ENCODE measurements around the gene RDH14. TPM values are rescaled to one million over a fixed set of nuclear protein-coding genes. Genes with fewer than 3 reads are reported as not detected.

The RDH14 gene
- polyA plus RNA-seq, 1 donor (not counting 4 experiments of a cell fraction or from before 2014, with no cell fraction given) = 29.6 TPM

DNA sequence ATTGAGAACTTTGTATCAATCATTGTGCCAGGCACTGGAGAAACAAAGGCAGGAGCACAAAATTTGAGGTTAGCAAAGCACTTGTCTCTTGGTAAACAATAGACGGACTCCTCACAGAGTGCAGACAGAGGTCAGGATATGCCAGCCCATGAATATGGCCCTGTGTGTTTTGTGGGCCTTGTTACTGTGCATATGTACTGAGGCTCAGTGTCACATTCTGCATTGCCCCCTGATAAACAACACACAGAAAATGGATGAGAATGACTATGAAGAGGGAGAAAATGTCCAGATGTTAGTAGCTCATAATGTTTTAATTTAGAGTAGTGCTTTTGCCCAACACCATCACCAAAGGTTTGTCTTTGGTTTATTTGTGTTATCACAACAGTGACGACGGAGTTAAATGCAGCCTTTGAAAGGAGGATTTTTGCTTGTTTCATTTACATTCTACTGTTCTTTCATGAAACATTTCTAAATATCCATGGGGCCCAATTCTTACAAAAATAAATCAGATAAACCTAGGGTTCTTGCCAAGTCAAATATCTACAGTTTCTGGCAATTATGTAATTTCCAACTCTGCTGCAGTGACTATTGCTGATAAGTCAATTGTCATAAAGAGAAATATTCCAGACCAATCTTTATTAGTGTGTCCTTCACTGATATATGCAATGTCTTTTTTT lies 43.5 kb upstream of the RDH14 start:
- Histone ChIP-seq H3K79me2 (ENCODE audit: control insufficient read depth, insufficient read depth, low read length) (no peaks in the 10 kb centered on the region), H3K36me3 (ENCODE audit: control insufficient read depth in 2 of 2, extremely low read depth in 1 of 2, insufficient read depth in 2 of 2, low read length in 2 of 2) (no peaks in the 10 kb centered on the region), H3K4me2 (ENCODE audit: control insufficient read depth, extremely low read depth, insufficient read depth, low read depth, low read length) (no peak overlapping the region), H3K4me3 (ENCODE audit: control insufficient read depth in 2 of 3, extremely low read depth in 1 of 3, insufficient read depth in 2 of 3, low read depth in 1 of 3, low read length in 3 of 3) (no peak overlapping the region), H2AFZ (ENCODE audit: control insufficient read depth, low read length) (no peak overlapping the region), H3K27ac (ENCODE audit: control insufficient read depth, insufficient read depth, low read length) (no peak overlapping the region), H4K20me1 (ENCODE audit: control insufficient read depth, extremely low read depth, insufficient read depth, low read length) (no peaks in the 10 kb centered on the region), H3K9me3 (ENCODE audit: control insufficient read depth, low read depth, low read length) (no peaks in the 10 kb centered on the region), H3K9me1 (ENCODE audit: control insufficient read depth, extremely low read depth, insufficient read depth, low read length) (no peaks in the 10 kb centered on the region), H3K4me1 (ENCODE audit: control insufficient read depth, extremely low read depth, insufficient read depth, low read length) (no peaks in the 10 kb centered on the region), H3K9ac (ENCODE audit: control insufficient read depth, extremely low read depth, insufficient read depth, low read length) (no peak overlapping the region), H3K27me3 (ENCODE audit: control insufficient read depth, extremely low read depth, insufficient read depth, low read length) (no peaks in the 10 kb centered on the region)
- no peak for FAIRE-seq
- no peak for DNase-seq (ENCODE audit: low read depth, low spot score)
- no peak for TF ChIP-seq EZH2 (IDR thresholded peaks at IDR 0.05; ENCODE audit: low read length)
- TF ChIP-seq, protein P1, sequence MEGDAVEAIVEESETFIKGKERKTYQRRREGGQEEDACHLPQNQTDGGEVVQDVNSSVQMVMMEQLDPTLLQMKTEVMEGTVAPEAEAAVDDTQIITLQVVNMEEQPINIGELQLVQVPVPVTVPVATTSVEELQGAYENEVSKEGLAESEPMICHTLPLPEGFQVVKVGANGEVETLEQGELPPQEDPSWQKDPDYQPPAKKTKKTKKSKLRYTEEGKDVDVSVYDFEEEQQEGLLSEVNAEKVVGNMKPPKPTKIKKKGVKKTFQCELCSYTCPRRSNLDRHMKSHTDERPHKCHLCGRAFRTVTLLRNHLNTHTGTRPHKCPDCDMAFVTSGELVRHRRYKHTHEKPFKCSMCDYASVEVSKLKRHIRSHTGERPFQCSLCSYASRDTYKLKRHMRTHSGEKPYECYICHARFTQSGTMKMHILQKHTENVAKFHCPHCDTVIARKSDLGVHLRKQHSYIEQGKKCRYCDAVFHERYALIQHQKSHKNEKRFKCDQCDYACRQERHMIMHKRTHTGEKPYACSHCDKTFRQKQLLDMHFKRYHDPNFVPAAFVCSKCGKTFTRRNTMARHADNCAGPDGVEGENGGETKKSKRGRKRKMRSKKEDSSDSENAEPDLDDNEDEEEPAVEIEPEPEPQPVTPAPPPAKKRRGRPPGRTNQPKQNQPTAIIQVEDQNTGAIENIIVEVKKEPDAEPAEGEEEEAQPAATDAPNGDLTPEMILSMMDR (optimal IDR thresholded peaks at IDR 0.05 in 1 of 3, IDR thresholded peaks at IDR 0.05 in 1 of 3, conservative IDR thresholded peaks at IDR 0.05 in 1 of 3; ENCODE audit: extremely low read depth in 1 of 3, insufficient read depth in 2 of 3, low read length in 3 of 3) = no peak
- dilution Hi-C loops (cut with MboI; ENCODE audit: extremely low pct_ligation_motif_present, low sequenced_read_pairs) = no loop called here

GRCh38 chr2:18602298-18602697 lies 41.8 kb upstream of the RDH14 start:
- no peaks in the 10 kb centered on the region for H3K36me3 ChIP-seq (ENCODE audit: control insufficient read depth in 2 of 2, extremely low read depth in 1 of 2, insufficient read depth in 2 of 2, low read length in 2 of 2)
- no peaks in the 10 kb centered on the region for H3K9me1 ChIP-seq (ENCODE audit: control insufficient read depth, extremely low read depth, insufficient read depth, low read length)
- H3K4me1 ChIP-seq (ENCODE audit: control insufficient read depth, extremely low read depth, insufficient read depth, low read length) = no peaks in the 10 kb centered on the region
- no peaks in the 10 kb centered on the region for H4K20me1 ChIP-seq (ENCODE audit: control insufficient read depth, extremely low read depth, insufficient read depth, low read length)
- no peak overlapping the region for H3K4me2 ChIP-seq (ENCODE audit: control insufficient read depth, extremely low read depth, insufficient read depth, low read depth, low read length)
- H3K4me3 ChIP-seq (ENCODE audit: control insufficient read depth in 2 of 3, extremely low read depth in 1 of 3, insufficient read depth in 2 of 3, low read depth in 1 of 3, low read length in 3 of 3) = no peak overlapping the region
- FAIRE-seq (no peak), DNase-seq (ENCODE audit: low read depth, low spot score) (no peak)
- dilution Hi-C loops (cut with MboI; ENCODE audit: extremely low pct_ligation_motif_present, low sequenced_read_pairs) = no loop called here
- H3K27ac ChIP-seq (ENCODE audit: control insufficient read depth, insufficient read depth, low read length) = no peak overlapping the region
- TF ChIP-seq EZH2 (IDR thresholded peaks at IDR 0.05; ENCODE audit: low read length) = no peak
- TF ChIP-seq, protein P1 (optimal IDR thresholded peaks at IDR 0.05 in 1 of 3, IDR thresholded peaks at IDR 0.05 in 1 of 3, conservative IDR thresholded peaks at IDR 0.05 in 1 of 3; ENCODE audit: extremely low read depth in 1 of 3, insufficient read depth in 2 of 3, low read length in 3 of 3) = no peak
- H3K9me3 ChIP-seq (ENCODE audit: control insufficient read depth, low read depth, low read length) = no peaks in the 10 kb centered on the region
- H2AFZ ChIP-seq (ENCODE audit: control insufficient read depth, low read length) = no peak overlapping the region
- H3K79me2 ChIP-seq (ENCODE audit: control insufficient read depth, insufficient read depth, low read length) = no peaks in the 10 kb centered on the region
- no peak overlapping the region for H3K9ac ChIP-seq (ENCODE audit: control insufficient read depth, extremely low read depth, insufficient read depth, low read length)
- H3K27me3 ChIP-seq (ENCODE audit: control insufficient read depth, extremely low read depth, insufficient read depth, low read length) = no peaks in the 10 kb centered on the region
